Liver (tissue), 9 donors: ENCODE data around the gene ALK. TPM values are rescaled to one million over a fixed set of nuclear protein-coding genes. Genes with fewer than 3 reads are reported as not detected.
A peak's percentile ranks its signal among the peaks of the same experiment; 100 is the strongest.

Source experiments
- DNase-seq: peaks from one replicate; pipeline ENCODE4 v3.0.0-alpha.2; 2017; ENCODE audit warnings: low spot score
- H3K27ac ChIP-seq, 2 donors: one replicate each; pipeline ENCODE4 v1.7.0; 2013; ENCODE audit warnings: inconsistent platforms in 2 of 2, low read length in 2 of 2, control low read depth in 1 of 2, low read depth in 1 of 2, mild to moderate bottlenecking in 1 of 2
- H3K27me3 ChIP-seq, 4 donors: one replicate each; pipeline versions ENCODE4 v1.6.1 to v1.7.0; 2013; ENCODE audit warnings: low read length in 3 of 4, inconsistent platforms in 1 of 4, mild to moderate bottlenecking in 1 of 4, moderate library complexity in 1 of 4; ENCODE audit not compliant: control insufficient read depth in 4 of 4, insufficient read depth in 4 of 4
- H3K36me3 ChIP-seq, 4 donors: one replicate each; pipeline versions ENCODE4 v1.6.1 to v1.7.0; 2013; ENCODE audit warnings: low read length in 3 of 4, mild to moderate bottlenecking in 3 of 4, low read depth in 1 of 4, moderate library complexity in 1 of 4; ENCODE audit not compliant: control insufficient read depth in 4 of 4, insufficient read depth in 3 of 4
- H3K4me1 ChIP-seq, 4 donors: one replicate each; pipeline versions ENCODE4 v1.6.1 to v1.7.0; 2013; ENCODE audit warnings: low read length in 3 of 4, mild to moderate bottlenecking in 3 of 4, moderate library complexity in 1 of 4; ENCODE audit not compliant: control insufficient read depth in 4 of 4, insufficient read depth in 4 of 4
- H3K4me3 ChIP-seq, 3 donors: one replicate each; pipeline versions ENCODE4 v1.6.1 to v1.7.0; 2013; ENCODE audit warnings: low read length in 3 of 3, control low read depth in 1 of 3, low read depth in 1 of 3, mild to moderate bottlenecking in 1 of 3
- H3K9ac ChIP-seq, 2 donors: one replicate each; pipeline ENCODE4 v1.7.0; 2013; ENCODE audit warnings: low read length in 2 of 2, mild to moderate bottlenecking in 2 of 2, moderate library complexity in 2 of 2, control low read depth in 1 of 2, low read depth in 1 of 2
- H3K9me3 ChIP-seq, 4 donors: one replicate each; pipeline versions ENCODE4 v1.6.1 to v1.7.0; 2013; ENCODE audit warnings: low read length in 3 of 4; ENCODE audit not compliant: control insufficient read depth in 4 of 4
- ATF3 ChIP-seq: IDR thresholded peaks from 2 replicates; pipeline ENCODE4 v1.6.1; 2016; ENCODE audit warnings: antibody characterized with exemption
- FOXA2 ChIP-seq: IDR thresholded peaks from 2 replicates; pipeline ENCODE4 v1.6.1; 2016; ENCODE audit warnings: antibody characterized with exemption
- HNF4A ChIP-seq, 2 donors: conservative IDR thresholded peaks; 2 replicates each; pipeline ENCODE4 v1.6.1; 2016; ENCODE audit warnings: antibody characterized with exemption in 2 of 2, mild to moderate bottlenecking in 2 of 2
- HNF4G ChIP-seq: IDR thresholded peaks from 2 replicates; pipeline ENCODE4 v1.6.1; 2016; ENCODE audit warnings: antibody characterized with exemption
- JUND ChIP-seq, 2 donors: IDR thresholded peaks; 2 replicates each; pipeline ENCODE4 v1.6.1; 2016; ENCODE audit warnings: antibody characterized with exemption in 2 of 2
- MAX ChIP-seq: IDR thresholded peaks from 2 replicates; pipeline ENCODE4 v1.6.1; 2016; ENCODE audit warnings: antibody characterized with exemption
- RAD21 ChIP-seq, 2 donors: IDR thresholded peaks; 2 replicates each; pipeline ENCODE4 v1.6.1; 2016; ENCODE audit warnings: antibody characterized with exemption in 2 of 2, mild to moderate bottlenecking in 2 of 2
- REST ChIP-seq: IDR thresholded peaks from 2 replicates; pipeline ENCODE4 v1.6.1; 2016; ENCODE audit warnings: antibody characterized with exemption, mild to moderate bottlenecking
- RXRA ChIP-seq, 2 donors: IDR thresholded peaks; 2 replicates each; pipeline ENCODE4 v1.6.1; 2017 to 2018; ENCODE audit warnings: antibody characterized with exemption in 2 of 2, mild to moderate bottlenecking in 1 of 2
- SP1 ChIP-seq: IDR thresholded peaks from 2 replicates; pipeline ENCODE4 v1.6.1; 2018; ENCODE audit warnings: antibody characterized with exemption, mild to moderate bottlenecking
- TAF1 ChIP-seq: conservative IDR thresholded peaks from 2 replicates; pipeline ENCODE4 v1.6.1; 2016; ENCODE audit warnings: antibody characterized with exemption, mild to moderate bottlenecking
- YY1 ChIP-seq: IDR thresholded peaks from 2 replicates; pipeline ENCODE4 v1.6.1; 2016; ENCODE audit warnings: antibody characterized with exemption, mild to moderate bottlenecking
- WGBS: extraction: QIAGEN DNeasy Blood & Tissue Kit; methylation state at CpG from one replicate; pipeline ENCODE4 v1.1.7; 2013; 5-methylcytosine and 5-hydroxymethylcytosine counted together
- polyA plus RNA-seq, 2 donors: library from polyadenylated mRNA; stranded (reverse) in 1 of 2; unstranded in 1 of 2; fragments of 200-250 nt in 1 of 2; fragments of >200 nt in 1 of 2; fragmentation: Nextera tagmentation in 1 of 2; extraction: Ambion mirVana in 1 of 2; gene quantifications; one replicate each; pipeline versions ENCODE4 v1.2.1 to v1.2.3, GENCODE V29; 2013 to 2015
- total RNA-seq, 2 donors: library from RNA; depleted of rRNA; stranded (reverse); fragments of >200 nt; gene quantifications; one replicate each; pipeline ENCODE4 v1.2.3, GENCODE V29; 2014
- TF ChIP-seq, protein P1 (sequence below): fragments of 150-350 bp; IDR thresholded peaks from 2 replicates; pipeline ENCODE4 v1.5.1; 2017; ENCODE audit warnings: improper control_type of control experiment, low read depth, low read length; ENCODE audit not compliant: missing input control
- donor health status: healthy.
- donor health status: healthy.
- donor health status: healthy.
- donor health status: healthy.
- donor health status: healthy.

The ALK gene
- total and polyA plus RNA-seq, 4 donors, result under 0.01 TPM; not detected in 3

- TF ChIP-seq HNF4A (conservative IDR thresholded peaks at IDR 0.05) (no peak), HNF4G (no peak), SP1 (no peak), RAD21 (IDR thresholded peaks at IDR 0.05) (no peak), RXRA (IDR thresholded peaks at IDR 0.05) (no peak), TAF1 (no peak), YY1 (no peak), MAX (no peak), JUND (IDR thresholded peaks at IDR 0.05) (no peak), ATF3 (no peak), FOXA2 (no peak)
- TF ChIP-seq, protein P1, sequence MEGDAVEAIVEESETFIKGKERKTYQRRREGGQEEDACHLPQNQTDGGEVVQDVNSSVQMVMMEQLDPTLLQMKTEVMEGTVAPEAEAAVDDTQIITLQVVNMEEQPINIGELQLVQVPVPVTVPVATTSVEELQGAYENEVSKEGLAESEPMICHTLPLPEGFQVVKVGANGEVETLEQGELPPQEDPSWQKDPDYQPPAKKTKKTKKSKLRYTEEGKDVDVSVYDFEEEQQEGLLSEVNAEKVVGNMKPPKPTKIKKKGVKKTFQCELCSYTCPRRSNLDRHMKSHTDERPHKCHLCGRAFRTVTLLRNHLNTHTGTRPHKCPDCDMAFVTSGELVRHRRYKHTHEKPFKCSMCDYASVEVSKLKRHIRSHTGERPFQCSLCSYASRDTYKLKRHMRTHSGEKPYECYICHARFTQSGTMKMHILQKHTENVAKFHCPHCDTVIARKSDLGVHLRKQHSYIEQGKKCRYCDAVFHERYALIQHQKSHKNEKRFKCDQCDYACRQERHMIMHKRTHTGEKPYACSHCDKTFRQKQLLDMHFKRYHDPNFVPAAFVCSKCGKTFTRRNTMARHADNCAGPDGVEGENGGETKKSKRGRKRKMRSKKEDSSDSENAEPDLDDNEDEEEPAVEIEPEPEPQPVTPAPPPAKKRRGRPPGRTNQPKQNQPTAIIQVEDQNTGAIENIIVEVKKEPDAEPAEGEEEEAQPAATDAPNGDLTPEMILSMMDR, result no peak
- Histone ChIP-seq H3K9me3 (no peaks in the 10 kb centered on the region), H3K27me3 (peaks cover 6 to 20% (median 9%) of the 10 kb centered on the region in 4 donors), H3K27ac (no peak overlapping the region), H3K9ac (no peak overlapping the region), H3K36me3 (no peaks in the 10 kb centered on the region), H3K4me1 (peaks cover 10 to 16% (median 12%) of the 10 kb centered on the region in 4 donors), H3K4me3 (peak overlapping the region in 2 of 3 donors; percentile 16 to 55)
- DNase-seq, result no peak
- WGBS, result 6% methylated on average over 71 of the region's 71 CpGs
Observed at GRCh38 chr2:29920631-29921559, 491 bp downstream of the ALK start.

- peak overlapping the region in 1 of 3 donors; percentile 55 for H3K4me3 ChIP-seq
Observed at GRCh38 chr2:29920130-29920577, 1.2 kb downstream of the ALK start.

More at GRCh38 chr2:29920130-29920577, 1.2 kb downstream of the ALK start:
- H3K27ac ChIP-seq, result no peak overlapping the region
- H3K9ac ChIP-seq, result no peak overlapping the region
- no peak for TF ChIP-seq FOXA2
- TF ChIP-seq REST, result peak; percentile 99
- WGBS, result 7% methylated on average over 40 of the region's 40 CpGs
- peaks cover 10 to 16% (median 12%) of the 10 kb centered on the region in 4 donors for H3K4me1 ChIP-seq
- DNase-seq, result peak; percentile 71
- no peaks in the 10 kb centered on the region for H3K36me3 ChIP-seq
- peaks cover 6 to 20% (median 9%) of the 10 kb centered on the region in 4 donors for H3K27me3 ChIP-seq
- H3K9me3 ChIP-seq, result no peaks in the 10 kb centered on the region
